DND-41 (cell line): ENCODE results near the gene METTL25.

ENCODE experiments used
- EZH2 ChIP-seq: IDR thresholded peaks from 3 replicates; pipeline ENCODE4 v1.6.1; 2012; ENCODE audit warnings: borderline replicate concordance, low read depth, mild to moderate bottlenecking, moderate library complexity, low read length, inconsistent platforms; ENCODE audit not compliant: severe bottlenecking
- TF ChIP-seq, protein P1 (sequence below): IDR thresholded peaks from 2 replicates; pipeline ENCODE4 v1.5.1; 2012; ENCODE audit warnings: borderline replicate concordance, low read length, moderate library complexity, mild to moderate bottlenecking; ENCODE audit not compliant: poor library complexity, severe bottlenecking; ENCODE audit errors: extremely low read depth

DNA sequence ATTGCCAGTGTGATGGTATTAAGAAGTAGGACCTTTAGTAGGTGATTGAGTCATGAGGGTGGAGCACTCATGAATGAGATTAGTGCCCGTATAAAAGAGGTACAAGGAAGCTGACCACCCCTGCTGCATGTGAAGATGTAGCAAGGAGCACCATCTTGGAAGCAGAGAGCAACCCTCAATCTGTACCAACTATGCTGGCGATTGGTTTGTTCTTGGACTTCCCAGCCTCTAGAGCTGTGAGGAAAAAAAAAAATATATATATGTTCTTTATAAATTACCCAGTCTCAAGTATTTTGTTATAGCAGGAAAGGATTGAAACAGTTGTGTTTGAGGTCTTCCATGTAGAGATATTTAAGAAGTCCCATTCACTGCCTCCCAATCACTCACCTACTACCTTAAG lies 16.9 kb downstream of the METTL25 start:
- TF ChIP-seq, protein P1, sequence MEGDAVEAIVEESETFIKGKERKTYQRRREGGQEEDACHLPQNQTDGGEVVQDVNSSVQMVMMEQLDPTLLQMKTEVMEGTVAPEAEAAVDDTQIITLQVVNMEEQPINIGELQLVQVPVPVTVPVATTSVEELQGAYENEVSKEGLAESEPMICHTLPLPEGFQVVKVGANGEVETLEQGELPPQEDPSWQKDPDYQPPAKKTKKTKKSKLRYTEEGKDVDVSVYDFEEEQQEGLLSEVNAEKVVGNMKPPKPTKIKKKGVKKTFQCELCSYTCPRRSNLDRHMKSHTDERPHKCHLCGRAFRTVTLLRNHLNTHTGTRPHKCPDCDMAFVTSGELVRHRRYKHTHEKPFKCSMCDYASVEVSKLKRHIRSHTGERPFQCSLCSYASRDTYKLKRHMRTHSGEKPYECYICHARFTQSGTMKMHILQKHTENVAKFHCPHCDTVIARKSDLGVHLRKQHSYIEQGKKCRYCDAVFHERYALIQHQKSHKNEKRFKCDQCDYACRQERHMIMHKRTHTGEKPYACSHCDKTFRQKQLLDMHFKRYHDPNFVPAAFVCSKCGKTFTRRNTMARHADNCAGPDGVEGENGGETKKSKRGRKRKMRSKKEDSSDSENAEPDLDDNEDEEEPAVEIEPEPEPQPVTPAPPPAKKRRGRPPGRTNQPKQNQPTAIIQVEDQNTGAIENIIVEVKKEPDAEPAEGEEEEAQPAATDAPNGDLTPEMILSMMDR, result no peak
- TF ChIP-seq EZH2, result no peak
